Measurements from ENCODE around the gene SYCE3.

- no peak for TF ChIP-seq CTCF (IDR thresholded peaks at IDR 0.05)
- no peak for TF ChIP-seq POLR2A (IDR thresholded peaks at IDR 0.05)
These were observed 46.7 kb downstream of the SYCE3 start for GRCh38 chr22:50516068-50516467.
